ENCODE data around the gene JMJD1C. TPM values are rescaled to one million over a fixed set of nuclear protein-coding genes. Genes with fewer than 3 reads are reported as not detected.
A peak's percentile ranks its signal among the peaks of the same experiment; 100 is the strongest.

JMJD1C gene
- total RNA-seq, 1 donor from 2014 or later = 68.7 TPM

GRCh38 chr10:63164166-63164623, 301.6 kb downstream of the JMJD1C start:
- Mint-ChIP-seq H3K4me1 (peaks cover 8% of the 10 kb centered on the region), H3K9me3 (no peaks in the 10 kb centered on the region), H3K27me3 (ENCODE audit: low read depth) (no peaks in the 10 kb centered on the region), H3K27ac (ENCODE audit: unreplicated experiment) (no peak overlapping the region), H3K4me3 (no peak overlapping the region), H3K36me3 (ENCODE audit: low read depth) (peaks cover 9% of the 10 kb centered on the region)
- no peak for TF ChIP-seq CTCF (conservative IDR thresholded peaks at IDR 0.05)
- DNase-seq (ENCODE audit: low read depth, low spot score) = no peak

GRCh38 chr10:63161592-63161991, 304.2 kb downstream of the JMJD1C start:
- H3K27ac Mint-ChIP-seq (ENCODE audit: unreplicated experiment) = no peak overlapping the region
- peaks cover 2% of the 10 kb centered on the region for H3K36me3 Mint-ChIP-seq (ENCODE audit: low read depth)
- no peaks in the 10 kb centered on the region for H3K27me3 Mint-ChIP-seq (ENCODE audit: low read depth)
- DNase-seq (ENCODE audit: low read depth, low spot score) = no peak
- H3K4me3 Mint-ChIP-seq = no peak overlapping the region
- H3K4me1 Mint-ChIP-seq = peaks cover 7% of the 10 kb centered on the region
- TF ChIP-seq CTCF (conservative IDR thresholded peaks at IDR 0.05) = no peak
- H3K9me3 Mint-ChIP-seq = no peaks in the 10 kb centered on the region

GRCh38 chr10:63157845-63158624, 307.7 kb downstream of the JMJD1C start:
- Mint-ChIP-seq H3K27me3 (ENCODE audit: low read depth) (no peaks in the 10 kb centered on the region), H3K27ac (ENCODE audit: unreplicated experiment) (peak overlapping the region; percentile 27), H3K9me3 (no peaks in the 10 kb centered on the region), H3K4me1 (peaks cover 10% of the 10 kb centered on the region), H3K36me3 (ENCODE audit: low read depth) (peaks cover 7% of the 10 kb centered on the region), H3K4me3 (peak overlapping the region; percentile 34)
- peak; percentile 97 for TF ChIP-seq CTCF (conservative IDR thresholded peaks at IDR 0.05)
- peak; percentile 34 for DNase-seq (ENCODE audit: low read depth, low spot score)

GRCh38 chr10:63156236-63156635, 309.5 kb downstream of the JMJD1C start:
- Mint-ChIP-seq H3K9me3 (no peaks in the 10 kb centered on the region), H3K27me3 (ENCODE audit: low read depth) (no peaks in the 10 kb centered on the region), H3K4me1 (peaks cover 10% of the 10 kb centered on the region), H3K36me3 (ENCODE audit: low read depth) (peaks cover 7% of the 10 kb centered on the region), H3K27ac (ENCODE audit: unreplicated experiment) (no peak overlapping the region), H3K4me3 (no peak overlapping the region)
- TF ChIP-seq CTCF (conservative IDR thresholded peaks at IDR 0.05) = no peak
- DNase-seq (ENCODE audit: low read depth, low spot score) = no peak

GRCh38 chr10:63155388-63156020, 310.3 kb downstream of the JMJD1C start:
- H3K27ac Mint-ChIP-seq (ENCODE audit: unreplicated experiment) = no peak overlapping the region
- TF ChIP-seq CTCF (conservative IDR thresholded peaks at IDR 0.05) = no peak

More at GRCh38 chr10:63155388-63156020, 310.3 kb downstream of the JMJD1C start:
- DNase-seq (ENCODE audit: low read depth, low spot score) = no peak
- Mint-ChIP-seq H3K9me3 (no peaks in the 10 kb centered on the region), H3K36me3 (ENCODE audit: low read depth) (peaks cover 7% of the 10 kb centered on the region), H3K4me3 (no peak overlapping the region), H3K4me1 (peaks cover 10% of the 10 kb centered on the region), H3K27me3 (ENCODE audit: low read depth) (no peaks in the 10 kb centered on the region)

All from neural crest cell (in vitro differentiated cells).